ENCODE measurements around the gene MBNL1. TPM values are rescaled to one million over a fixed set of nuclear protein-coding genes. Genes with fewer than 3 reads are reported as not detected.

Gene MBNL1
- total and polyA plus RNA-seq, 4 donors = 17.1 to 110 (median 62.3) TPM

DNA sequence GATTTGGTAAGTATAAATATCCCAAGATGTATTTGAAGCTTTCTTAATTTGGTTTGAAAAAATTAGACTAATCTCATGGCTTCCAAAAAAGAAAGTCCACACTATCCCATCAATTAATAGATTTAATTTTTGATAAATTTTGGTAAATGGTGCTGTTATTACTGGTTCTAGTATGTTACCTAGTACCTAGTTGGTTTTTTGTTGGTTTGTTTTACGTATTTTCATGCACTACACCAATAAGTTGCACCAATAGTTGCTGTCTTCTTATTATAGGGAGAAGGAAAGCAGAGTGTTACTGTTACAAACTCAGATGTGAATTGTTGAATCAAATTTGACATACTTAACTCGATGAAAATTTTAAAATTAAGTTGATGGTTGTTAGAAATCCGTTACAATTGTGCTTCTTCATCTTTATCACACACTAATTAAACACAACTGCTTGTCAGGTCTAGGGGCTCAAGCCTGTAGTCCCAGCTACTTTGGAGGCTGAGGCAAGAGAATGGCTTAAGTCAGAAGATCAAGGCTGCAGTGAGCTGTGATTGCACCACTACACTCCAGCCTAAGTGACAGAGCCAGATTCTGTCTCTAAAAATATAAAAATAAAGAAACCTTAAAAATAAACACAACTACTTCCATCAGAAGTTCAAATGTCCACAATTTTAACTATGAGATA is 23.1 kb upstream of the MBNL1 start:
- Histone ChIP-seq H3K4me3 (ENCODE audit: low read depth in 1 of 3, low read length in 3 of 3) (no peak overlapping the region), H3K4me1 (ENCODE audit: control insufficient read depth in 4 of 4, insufficient read depth in 4 of 4, low read length in 3 of 4) (peaks cover 0 to 2% (median 0%) of the 10 kb centered on the region in 4 donors), H3K9me3 (ENCODE audit: control insufficient read depth in 4 of 4, low read length in 3 of 4) (no peaks in the 10 kb centered on the region), H3K36me3 (ENCODE audit: control insufficient read depth in 4 of 4, insufficient read depth in 3 of 4, low read depth in 1 of 4, low read length in 3 of 4) (no peaks in the 10 kb centered on the region), H3K27me3 (ENCODE audit: control insufficient read depth in 4 of 4, insufficient read depth in 4 of 4, low read length in 3 of 4) (no peaks in the 10 kb centered on the region), H3K9ac (ENCODE audit: low read depth in 1 of 2, low read length in 2 of 2) (peak overlapping the region in 1 of 2 donors; percentile 69), H3K27ac (ENCODE audit: low read depth in 1 of 2, low read length in 2 of 2) (no peak overlapping the region)
- no peak for TF ChIP-seq FOXA2 (IDR thresholded peaks at IDR 0.05)
- WGBS = 76% methylated on average over 3 of the region's 3 CpGs
- no peak for DNase-seq (ENCODE audit: low spot score)

DNA sequence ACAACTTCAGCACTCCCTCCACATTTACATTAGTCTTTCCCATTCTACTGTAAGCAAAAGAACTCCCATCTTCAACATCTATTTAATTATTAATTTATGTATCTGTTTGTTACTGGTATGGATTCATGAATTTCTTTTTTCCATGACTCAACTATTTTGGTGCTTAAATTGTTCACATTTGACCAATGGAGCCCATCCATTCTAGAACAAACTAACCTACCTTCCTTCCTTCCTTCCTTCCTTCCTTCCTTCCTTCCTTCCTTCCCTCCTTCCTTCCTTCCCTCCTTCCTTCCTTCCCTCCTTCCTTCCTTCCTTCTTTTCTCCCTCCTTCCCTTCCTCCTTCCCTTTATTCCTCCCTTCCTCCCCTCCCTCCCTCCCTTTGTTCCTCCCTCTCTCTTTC is 16.8 kb upstream of the MBNL1 start:
- Histone ChIP-seq H3K9ac (ENCODE audit: low read depth in 1 of 2, low read length in 2 of 2) (no peak overlapping the region), H3K4me1 (ENCODE audit: control insufficient read depth in 4 of 4, insufficient read depth in 4 of 4, low read length in 3 of 4) (no peaks in the 10 kb centered on the region), H3K36me3 (ENCODE audit: control insufficient read depth in 4 of 4, insufficient read depth in 3 of 4, low read depth in 1 of 4, low read length in 3 of 4) (no peaks in the 10 kb centered on the region), H3K4me3 (ENCODE audit: low read depth in 1 of 3, low read length in 3 of 3) (no peak overlapping the region), H3K9me3 (ENCODE audit: control insufficient read depth in 4 of 4, low read length in 3 of 4) (no peaks in the 10 kb centered on the region), H3K27me3 (ENCODE audit: control insufficient read depth in 4 of 4, insufficient read depth in 4 of 4, low read length in 3 of 4) (no peaks in the 10 kb centered on the region), H3K27ac (ENCODE audit: low read depth in 1 of 2, low read length in 2 of 2) (no peak overlapping the region)
- DNase-seq (ENCODE audit: low spot score) = no peak
- no peak for TF ChIP-seq EGR1 (IDR thresholded peaks at IDR 0.05; ENCODE audit: low read depth in 2 of 2)
- TF ChIP-seq SP1 (IDR thresholded peaks at IDR 0.05) = no peak
- no peak for TF ChIP-seq HNF4G (IDR thresholded peaks at IDR 0.05)
- TF ChIP-seq, protein P1, sequence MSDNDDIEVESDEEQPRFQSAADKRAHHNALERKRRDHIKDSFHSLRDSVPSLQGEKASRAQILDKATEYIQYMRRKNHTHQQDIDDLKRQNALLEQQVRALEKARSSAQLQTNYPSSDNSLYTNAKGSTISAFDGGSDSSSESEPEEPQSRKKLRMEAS (IDR thresholded peaks at IDR 0.05) = no peak
- TF ChIP-seq TAF1 (conservative IDR thresholded peaks at IDR 0.05) = no peak
- TF ChIP-seq RXRA (IDR thresholded peaks at IDR 0.05) = no peak
- TF ChIP-seq, protein P2, sequence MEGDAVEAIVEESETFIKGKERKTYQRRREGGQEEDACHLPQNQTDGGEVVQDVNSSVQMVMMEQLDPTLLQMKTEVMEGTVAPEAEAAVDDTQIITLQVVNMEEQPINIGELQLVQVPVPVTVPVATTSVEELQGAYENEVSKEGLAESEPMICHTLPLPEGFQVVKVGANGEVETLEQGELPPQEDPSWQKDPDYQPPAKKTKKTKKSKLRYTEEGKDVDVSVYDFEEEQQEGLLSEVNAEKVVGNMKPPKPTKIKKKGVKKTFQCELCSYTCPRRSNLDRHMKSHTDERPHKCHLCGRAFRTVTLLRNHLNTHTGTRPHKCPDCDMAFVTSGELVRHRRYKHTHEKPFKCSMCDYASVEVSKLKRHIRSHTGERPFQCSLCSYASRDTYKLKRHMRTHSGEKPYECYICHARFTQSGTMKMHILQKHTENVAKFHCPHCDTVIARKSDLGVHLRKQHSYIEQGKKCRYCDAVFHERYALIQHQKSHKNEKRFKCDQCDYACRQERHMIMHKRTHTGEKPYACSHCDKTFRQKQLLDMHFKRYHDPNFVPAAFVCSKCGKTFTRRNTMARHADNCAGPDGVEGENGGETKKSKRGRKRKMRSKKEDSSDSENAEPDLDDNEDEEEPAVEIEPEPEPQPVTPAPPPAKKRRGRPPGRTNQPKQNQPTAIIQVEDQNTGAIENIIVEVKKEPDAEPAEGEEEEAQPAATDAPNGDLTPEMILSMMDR (IDR thresholded peaks at IDR 0.05; ENCODE audit: low read depth, low read length, missing input control) = no peak
- TF ChIP-seq GABPA (IDR thresholded peaks at IDR 0.05 in 1 of 2, conservative IDR thresholded peaks at IDR 0.05 in 1 of 2) = no peak
- no peak for TF ChIP-seq JUND (IDR thresholded peaks at IDR 0.05)
- TF ChIP-seq, protein P3, sequence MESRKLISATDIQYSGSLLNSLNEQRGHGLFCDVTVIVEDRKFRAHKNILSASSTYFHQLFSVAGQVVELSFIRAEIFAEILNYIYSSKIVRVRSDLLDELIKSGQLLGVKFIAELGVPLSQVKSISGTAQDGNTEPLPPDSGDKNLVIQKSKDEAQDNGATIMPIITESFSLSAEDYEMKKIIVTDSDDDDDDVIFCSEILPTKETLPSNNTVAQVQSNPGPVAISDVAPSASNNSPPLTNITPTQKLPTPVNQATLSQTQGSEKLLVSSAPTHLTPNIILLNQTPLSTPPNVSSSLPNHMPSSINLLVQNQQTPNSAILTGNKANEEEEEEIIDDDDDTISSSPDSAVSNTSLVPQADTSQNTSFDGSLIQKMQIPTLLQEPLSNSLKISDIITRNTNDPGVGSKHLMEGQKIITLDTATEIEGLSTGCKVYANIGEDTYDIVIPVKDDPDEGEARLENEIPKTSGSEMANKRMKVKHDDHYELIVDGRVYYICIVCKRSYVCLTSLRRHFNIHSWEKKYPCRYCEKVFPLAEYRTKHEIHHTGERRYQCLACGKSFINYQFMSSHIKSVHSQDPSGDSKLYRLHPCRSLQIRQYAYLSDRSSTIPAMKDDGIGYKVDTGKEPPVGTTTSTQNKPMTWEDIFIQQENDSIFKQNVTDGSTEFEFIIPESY (IDR thresholded peaks at IDR 0.05) = no peak
- TF ChIP-seq, protein P4, sequence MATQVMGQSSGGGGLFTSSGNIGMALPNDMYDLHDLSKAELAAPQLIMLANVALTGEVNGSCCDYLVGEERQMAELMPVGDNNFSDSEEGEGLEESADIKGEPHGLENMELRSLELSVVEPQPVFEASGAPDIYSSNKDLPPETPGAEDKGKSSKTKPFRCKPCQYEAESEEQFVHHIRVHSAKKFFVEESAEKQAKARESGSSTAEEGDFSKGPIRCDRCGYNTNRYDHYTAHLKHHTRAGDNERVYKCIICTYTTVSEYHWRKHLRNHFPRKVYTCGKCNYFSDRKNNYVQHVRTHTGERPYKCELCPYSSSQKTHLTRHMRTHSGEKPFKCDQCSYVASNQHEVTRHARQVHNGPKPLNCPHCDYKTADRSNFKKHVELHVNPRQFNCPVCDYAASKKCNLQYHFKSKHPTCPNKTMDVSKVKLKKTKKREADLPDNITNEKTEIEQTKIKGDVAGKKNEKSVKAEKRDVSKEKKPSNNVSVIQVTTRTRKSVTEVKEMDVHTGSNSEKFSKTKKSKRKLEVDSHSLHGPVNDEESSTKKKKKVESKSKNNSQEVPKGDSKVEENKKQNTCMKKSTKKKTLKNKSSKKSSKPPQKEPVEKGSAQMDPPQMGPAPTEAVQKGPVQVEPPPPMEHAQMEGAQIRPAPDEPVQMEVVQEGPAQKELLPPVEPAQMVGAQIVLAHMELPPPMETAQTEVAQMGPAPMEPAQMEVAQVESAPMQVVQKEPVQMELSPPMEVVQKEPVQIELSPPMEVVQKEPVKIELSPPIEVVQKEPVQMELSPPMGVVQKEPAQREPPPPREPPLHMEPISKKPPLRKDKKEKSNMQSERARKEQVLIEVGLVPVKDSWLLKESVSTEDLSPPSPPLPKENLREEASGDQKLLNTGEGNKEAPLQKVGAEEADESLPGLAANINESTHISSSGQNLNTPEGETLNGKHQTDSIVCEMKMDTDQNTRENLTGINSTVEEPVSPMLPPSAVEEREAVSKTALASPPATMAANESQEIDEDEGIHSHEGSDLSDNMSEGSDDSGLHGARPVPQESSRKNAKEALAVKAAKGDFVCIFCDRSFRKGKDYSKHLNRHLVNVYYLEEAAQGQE (IDR thresholded peaks at IDR 0.05) = no peak
- no peak for TF ChIP-seq YY1 (IDR thresholded peaks at IDR 0.05)
- no peak for TF ChIP-seq NR2F2 (IDR thresholded peaks at IDR 0.05)
- TF ChIP-seq RAD21 (IDR thresholded peaks at IDR 0.05) = no peak
- TF ChIP-seq FOXA2 (IDR thresholded peaks at IDR 0.05) = no peak

Data from liver (tissue), 9 donors.